Dermis microvascular lymphatic vessel endothelial cell (primary cell): ENCODE measurements around the gene RPTOR. TPM values are rescaled to one million over a fixed set of nuclear protein-coding genes. Genes with fewer than 3 reads are reported as not detected.
A peak's percentile ranks its signal among the peaks of the same experiment; 100 is the strongest.
"Not testable (repeated sequence)": the region's sequence is repeated elsewhere in the genome, so short reads cannot be mapped to it uniquely, and the experiment has no call there.

ENCODE experiments used
- DNase-seq, 2 donors: peaks; one replicate each; pipeline versions ENCODE4 v3.0.0 to v3.0.0-alpha.2; 2010; ENCODE audit warnings: low read depth in 2 of 2
- total RNA-seq: library from RNA; depleted of rRNA; stranded (reverse); fragments of >200 nt; gene quantifications from 2 replicates; pipeline ENCODE4 v1.2.1, GENCODE V29; 2014

The RPTOR gene
- total RNA-seq, 1 donor from 2014 or later, result 10.5 TPM

DNA sequence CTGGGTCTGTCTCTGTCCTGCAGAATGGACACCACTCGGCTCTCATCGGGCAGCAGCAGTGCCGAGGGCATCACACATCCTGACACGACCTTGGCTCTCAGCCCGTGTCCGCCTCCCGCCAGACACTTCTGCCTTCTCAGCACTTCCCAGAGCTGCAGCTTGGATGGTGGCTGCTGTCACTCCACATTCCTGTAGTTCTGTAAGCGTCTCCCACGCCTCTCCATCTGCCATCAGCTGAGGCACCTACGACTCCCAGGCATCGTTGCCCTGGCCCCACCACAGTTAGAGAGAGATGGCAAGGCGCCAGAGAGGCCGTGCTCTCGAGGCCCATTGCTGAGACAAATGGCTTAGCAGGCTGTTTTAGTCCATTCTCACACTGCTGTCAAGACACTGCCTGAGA, 251.1 kb downstream of the RPTOR start:
- peak; percentile 10 to 52 for DNase-seq

DNA sequence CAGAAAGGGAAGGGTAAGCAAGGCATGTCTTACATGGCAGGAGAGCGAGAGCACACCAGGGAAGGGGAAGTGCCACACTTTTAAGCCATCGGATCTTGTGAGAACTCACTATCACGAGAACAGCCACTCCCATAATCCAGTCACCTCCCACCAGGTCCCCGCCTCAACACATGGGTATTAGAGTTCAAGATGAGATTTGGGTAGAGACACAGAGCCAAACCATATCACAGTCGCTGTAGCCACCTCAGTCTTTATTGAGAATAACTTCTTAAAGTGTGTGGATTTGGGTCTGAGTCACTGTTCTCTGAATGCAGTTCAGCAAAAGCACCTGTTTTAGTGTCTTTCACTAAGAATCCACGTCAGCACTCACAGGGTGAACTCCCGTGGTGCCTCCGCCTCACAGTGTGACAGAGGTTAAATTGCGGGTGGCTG, 251.8 kb downstream of the RPTOR start:
- no peak for DNase-seq

DNA sequence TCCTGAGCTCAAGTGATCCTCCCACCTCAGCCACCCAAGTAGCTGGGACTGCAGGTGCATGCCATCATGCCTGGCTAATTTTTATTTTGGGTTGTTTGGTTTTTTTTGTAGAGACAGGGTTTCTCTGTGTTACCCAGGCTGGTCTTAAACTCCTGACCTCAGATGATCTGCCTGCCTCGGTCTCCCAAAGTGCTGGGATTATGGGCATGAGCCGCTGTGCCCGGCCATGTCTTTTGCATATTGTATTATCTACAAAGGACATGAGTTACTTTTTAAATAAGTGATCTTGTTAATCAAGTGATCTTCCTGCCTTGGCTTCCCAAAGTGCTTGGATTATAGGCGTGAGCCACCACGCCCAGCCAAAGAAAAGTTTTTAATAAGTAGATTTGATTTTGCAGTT, 252.6 kb downstream of the RPTOR start:
- not testable (repeated sequence) for DNase-seq

DNA sequence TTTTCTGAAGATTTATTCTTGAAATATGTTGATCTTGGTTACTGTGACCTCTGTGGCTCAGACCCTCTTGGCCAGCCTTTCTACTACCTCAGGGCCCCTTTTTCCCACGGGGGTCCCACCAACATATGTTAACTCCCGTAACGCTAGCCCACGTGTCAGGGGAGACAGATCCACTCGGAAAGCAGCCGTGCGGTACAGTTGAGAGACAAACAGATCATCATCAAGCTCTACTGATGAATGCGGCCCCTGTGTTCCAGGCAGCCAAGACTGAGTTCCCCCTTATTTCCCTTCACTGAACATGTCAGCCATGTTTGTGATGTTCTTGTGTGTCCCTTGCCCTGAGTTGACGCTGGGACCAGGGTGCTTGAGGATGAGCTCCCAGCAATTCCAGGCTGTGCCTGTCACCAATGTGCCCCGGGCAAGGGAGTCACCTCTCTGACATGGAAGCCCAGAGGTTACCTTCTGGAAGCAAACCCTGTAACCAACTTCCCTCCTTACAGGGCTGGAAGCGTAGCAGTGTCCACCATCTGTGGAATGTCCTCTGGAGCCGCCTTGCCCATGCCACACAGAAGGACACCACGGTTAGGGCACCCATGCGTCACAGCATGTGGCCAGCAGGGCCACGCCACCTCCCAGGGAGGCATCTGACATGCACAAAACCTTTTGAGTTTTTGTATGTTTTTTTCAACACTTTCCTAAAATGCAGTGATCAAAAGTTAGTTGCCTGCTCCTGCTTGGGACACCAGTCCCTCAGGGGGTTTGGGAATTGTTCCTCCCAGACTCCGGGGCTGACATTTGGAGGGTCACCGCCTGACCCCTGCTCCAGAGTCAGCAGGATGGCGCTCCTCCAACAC, 253.3 kb downstream of the RPTOR start:
- no peak for DNase-seq

DNA sequence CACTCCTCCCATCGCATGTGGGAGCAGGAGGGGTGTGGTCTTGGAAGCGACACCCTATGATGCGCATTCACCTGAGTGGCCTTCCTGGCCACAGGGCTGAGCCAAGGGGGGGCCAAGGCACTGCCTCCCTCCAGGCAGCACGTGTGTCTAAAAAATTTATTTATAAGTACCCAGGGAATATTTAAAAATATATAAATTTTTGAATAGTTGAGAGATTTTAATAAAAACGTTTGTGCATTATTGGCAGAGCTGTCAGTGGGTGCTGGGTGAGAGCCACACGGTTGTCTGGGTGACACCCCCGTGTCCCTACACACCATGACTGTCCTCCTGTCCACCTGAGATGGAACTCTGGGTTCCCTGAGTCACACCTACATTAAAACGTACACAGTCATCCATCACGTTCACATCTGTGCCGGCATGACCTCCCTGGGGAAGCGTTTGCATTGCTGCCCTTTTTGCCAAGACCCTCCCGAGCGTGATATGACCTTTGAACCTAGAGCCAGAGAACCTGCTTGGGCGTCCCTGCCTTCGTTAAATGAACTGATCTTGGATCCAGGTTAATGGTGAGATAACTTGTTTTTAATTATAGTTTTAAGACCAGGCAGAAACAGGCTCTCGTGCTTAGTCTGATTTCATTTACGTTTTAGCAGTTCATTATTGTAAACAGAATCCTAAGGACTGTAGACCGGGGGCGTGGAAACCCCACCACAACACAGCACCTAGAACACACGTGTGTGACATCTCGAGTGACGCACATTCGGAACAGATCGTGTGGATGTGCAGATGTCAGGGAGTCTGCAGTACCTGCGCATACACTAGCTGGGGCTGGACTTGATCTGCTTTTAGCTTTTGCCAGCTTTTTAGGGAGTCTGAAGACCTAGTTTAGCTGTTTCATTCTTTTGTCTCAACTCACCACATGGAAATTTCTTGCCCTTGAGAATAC, 254.2 kb downstream of the RPTOR start:
- DNase-seq, result no peak

DNA sequence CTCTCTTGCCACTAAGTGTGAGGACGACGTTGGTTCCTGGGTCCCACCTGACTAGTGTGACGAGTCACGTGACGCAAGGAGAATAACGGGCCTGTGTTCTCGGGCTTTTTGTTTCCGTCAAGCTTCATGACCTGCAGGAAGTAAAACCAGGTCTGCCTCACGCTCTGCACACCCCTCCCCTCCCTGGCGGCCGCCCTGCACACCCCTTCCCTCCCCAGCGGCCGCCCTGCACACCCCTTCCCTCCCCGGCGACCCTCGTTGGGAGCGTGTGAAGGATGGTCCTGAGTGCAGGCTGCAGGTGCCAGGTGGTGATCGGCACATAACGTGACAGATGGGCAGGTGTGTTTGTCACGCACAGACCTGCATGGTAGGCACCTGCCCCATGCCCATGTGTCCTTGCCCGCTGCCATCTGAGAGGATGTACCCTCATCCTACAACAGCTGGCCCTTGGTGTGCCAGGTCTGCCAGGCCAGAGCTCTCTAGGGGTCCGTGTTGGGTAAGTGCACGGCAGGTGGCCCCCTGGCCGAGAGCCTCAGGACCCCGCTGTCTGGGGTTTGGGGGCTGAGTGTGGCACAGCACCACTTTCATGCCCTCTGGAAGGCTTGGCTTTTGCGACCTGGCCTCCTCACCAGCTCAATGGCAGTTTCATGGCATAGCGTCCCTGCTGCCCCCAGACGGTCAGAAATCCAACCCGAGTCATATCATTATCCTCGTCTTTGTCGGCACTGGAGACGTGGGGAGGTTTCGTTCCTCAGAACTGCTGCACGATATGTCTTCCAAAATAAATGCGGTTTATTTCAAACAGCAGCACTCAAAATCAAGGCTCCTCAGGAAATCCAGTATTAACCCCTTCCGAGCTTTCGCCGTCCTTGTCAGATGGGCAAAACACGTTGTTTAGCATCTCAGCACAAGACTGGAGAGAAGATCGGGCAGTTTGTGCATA, 255.2 kb downstream of the RPTOR start:
- DNase-seq, result no peak

DNA sequence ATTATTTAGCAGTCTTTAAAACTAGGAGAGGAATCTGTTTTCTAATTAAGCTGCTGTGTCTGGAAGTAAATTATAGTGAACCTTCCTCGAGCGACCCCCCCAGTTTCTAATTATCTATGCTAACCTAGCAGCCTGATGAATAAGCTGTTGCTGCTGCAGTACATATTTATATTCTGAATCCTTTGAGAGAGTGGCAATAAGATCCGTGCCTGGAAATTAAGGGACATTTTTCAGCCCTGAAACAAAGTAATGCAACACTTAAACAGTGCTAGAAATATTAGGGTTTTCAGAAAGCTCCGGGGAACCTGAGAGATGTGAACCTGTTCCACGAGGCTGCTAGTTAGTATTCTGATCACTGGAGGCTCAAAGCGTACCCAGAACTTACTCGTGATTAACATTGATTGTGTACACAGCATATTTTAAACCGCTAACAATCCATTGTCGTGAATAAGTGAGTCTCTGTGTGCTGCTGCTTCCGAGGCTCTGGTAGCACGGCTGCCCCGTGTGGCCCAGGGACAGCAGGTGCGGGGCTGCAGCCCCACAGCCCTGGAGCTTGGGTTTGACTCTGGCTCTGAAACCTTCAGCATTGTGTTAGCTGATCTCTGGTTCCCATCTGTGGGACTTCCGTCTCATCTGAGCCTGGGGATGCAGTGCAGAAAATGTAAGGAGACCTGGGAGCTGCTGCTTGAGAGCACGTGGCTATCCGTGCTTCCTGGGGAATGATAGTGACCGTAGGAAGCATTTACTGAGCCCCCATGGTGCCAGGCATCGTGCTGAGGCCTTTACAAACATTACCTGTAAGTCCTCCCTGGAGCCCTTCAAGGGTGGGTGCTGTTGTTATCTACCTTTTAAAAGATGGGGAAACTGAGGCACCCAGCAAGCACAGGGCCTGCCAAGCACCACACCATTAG, 256.1 kb downstream of the RPTOR start:
- DNase-seq, result no peak

DNA sequence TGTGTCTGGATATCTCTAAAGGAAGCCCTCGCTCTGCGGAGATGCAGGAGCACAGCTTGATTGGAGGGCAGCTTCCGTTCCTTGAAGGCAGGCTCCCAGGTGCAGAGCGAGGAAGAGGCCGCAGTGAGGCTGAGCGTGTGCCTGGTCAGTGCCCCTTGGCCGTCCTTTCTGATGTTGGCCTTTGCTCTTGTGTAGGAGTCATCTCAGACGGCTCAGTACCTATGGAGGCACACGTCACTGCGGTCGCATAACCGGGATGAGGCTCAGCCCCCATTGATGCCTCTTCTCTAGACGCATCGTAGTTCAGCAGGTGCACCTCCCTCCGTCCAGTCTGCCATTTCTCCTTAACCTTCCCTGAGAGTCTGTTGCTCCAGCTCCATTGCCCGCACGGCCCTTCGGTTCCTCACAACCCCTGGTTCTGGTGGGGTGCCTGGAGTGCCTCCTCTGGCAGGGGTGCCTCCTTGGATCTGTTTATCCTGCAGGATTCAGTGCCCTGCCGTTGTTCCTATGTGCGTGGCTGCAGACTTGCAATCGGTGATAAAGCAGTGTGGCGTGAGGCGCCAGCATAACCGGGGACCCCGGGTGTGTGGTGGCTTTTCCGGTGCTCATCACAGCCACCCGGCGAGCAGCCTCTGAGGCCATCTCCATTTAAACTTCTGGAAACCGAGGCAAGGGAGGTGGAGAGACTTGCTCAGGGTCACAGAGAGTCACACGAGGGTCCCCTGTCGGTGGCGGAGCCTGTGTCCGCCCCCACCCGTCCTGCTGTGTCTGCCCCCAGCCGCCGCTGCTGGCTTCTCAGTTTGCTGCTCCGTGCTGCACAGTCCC, 258.2 kb downstream of the RPTOR start:
- no peak for DNase-seq

DNA sequence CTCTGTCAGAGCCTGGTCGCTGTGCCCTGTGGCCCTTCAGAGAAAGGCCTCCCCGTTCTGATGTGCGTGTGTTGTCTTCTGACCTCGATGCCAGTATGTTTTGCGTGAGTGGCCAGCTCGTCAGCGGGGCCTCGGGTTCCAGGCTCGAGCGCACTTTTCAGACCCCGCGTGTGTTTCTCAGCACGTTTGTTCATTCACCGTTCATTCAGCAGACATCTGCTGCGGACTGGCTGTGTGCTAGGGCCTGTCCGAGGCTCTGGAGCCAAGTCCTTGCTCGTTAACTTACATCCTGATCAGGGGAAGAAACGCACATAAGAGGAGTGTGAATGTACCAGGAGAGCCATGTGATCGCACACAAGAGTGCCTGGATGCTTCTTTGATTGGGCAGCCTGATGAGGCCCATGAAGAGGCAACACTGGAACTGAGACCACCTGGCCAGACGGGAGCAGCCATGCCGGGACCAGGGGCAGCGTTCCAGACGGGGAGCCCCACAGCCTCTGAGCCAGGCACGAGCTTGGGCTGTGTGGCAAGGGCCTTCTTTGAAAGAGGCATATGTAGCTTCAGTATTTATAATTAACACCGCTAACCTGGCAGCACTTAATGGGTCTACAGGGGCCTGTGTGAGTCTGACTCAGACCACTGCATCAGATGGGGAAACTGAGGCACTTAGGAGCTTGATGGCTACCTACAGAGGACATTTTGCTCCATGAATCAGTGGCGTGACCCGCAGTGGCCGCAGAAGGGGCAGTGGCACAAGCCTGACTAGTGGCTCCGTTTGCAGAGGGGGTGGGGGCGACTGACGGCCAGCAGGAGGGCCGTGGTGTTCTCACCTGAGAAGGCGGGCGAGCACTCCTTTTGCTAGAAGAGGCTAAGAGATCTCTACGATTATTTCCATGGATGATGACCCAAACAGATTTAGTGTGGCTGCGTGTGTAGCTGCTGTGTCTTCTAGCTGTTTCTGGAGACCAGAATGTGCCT, 259.1 kb downstream of the RPTOR start:
- no peak for DNase-seq

DNA sequence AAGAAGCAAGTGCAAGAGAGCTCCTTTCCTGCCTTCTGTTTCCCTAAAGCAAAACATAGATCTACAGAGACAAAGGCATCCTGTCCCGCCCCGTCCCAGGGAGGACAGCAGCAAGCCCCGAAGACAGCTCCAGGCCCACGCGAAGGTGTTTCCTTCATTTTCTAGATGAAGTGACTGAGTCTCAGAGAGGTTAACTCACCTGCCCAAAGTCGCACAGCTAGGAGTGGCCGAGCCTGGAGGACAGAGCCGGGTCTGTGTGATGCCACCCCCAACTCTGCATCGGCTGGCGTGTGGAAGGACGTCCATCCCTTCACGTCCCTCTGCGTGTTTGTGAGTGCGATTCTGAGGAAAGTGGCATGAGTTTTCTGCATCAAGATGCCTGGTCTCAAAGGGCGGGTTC, 259.8 kb downstream of the RPTOR start:
- DNase-seq, result no peak

DNA sequence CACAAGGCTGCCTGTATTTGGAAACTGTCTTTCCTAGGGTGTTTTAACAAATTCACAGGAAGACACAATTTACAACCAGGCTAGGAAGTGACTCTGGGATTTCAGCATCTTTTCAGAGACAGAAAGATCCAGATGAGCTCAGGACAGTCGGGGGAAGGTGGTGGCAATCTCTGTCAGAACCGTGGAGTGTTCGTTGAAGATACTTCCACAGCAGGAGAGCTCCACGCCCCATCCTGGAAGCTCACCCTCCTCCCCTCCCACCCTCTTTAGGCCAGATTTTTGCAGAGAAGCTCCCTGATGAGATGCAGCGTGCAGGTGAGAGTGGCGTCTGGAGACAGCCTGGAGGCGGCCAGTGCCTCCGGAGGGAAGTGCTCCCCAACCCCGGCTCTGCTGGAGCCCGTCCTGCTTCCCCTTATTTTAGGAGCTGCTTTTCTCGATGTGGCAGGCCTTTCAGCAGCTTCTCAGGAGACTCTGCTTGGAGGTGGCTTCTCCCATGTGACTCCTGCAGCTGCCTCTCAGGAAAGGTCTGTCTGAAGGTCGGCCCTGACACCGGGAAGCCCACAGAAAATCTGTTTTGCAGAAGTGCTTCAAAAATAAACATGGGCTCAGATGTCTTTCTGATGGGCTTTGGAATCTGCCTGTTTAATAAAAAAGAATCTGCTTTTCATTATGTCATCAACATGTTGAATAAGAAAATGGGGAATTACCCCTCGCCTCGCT, 260.6 kb downstream of the RPTOR start:
- no peak for DNase-seq

DNA sequence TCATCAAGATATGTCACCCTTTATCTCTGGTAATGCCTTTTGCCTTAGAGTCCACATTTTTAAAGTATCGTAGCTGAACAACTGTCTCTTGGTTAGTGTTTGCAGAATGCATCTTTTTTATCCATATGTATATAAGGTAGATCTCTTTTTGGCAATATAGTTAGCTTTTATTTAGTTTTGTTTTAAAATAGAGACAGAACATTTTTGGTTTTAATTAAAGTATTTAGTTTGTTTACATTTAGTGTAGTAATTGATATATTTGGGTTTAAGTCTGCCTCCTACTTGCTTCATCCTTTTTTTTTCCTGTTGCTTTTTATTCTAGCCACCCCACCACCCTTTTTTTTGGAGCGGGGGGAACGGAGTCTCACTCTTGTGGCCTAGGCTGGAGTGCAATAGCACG, 262.4 kb downstream of the RPTOR start:
- no peak for DNase-seq

DNA sequence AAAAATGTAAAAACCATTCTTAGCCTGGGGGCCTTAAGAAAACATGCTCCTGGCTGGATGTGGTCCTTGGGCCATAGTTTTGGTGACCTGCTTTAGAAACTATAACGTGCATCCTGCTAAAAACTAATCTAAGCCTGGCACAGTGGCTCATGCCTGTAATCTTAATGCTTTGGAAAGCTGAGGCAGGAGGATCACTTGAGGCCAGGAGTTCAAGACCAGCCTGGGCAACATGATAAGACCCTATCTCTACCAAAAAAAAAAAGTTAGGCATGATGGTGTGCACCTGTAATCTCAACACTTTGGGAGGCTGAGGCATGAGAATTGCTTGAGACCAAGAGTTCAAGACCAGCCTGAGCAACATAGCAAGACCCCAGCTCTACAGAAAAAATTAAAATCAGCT, 263.2 kb downstream of the RPTOR start:
- no peak for DNase-seq

DNA sequence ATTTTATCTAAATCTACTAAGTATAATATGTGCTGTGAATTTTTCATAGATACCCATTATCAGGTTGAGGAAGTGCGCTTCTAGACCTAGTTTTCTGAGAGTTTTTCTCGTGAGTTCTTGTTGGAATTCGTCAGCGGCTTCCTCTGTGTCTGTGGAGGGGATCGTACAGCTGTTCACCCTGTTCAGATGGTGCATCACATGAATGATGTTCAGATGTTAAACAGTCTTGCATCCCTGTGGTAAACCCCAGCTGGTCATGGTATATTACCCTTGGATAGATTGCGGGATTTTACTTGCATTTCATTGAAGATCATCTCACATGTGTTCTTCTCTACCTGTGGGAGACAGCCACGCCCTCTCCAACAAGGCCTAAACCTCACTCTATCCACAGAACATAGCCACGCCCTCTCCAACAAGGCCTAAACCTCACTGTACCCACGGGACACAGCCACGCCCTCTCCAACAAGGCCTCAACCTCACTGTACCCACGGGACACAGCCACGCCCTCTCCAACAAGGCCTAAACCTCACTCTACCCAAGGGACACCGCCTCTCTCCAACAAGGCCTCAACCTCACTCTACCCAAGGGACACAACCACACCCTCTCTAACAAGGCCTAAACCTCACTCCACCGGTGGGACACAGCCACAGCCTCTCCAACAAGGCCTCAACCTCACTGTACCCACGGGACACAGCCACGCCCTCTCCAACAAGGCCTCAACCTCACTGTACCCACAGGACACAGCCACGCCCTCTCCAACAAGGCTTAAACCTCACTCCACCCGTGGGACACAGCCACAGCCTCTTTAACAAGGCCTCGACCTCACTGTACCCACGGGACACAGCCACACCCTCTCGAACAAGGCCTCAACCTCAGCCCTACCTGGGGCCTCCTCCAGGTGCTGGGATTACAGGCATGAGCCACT, 266.8 kb downstream of the RPTOR start:
- no peak for DNase-seq

DNA sequence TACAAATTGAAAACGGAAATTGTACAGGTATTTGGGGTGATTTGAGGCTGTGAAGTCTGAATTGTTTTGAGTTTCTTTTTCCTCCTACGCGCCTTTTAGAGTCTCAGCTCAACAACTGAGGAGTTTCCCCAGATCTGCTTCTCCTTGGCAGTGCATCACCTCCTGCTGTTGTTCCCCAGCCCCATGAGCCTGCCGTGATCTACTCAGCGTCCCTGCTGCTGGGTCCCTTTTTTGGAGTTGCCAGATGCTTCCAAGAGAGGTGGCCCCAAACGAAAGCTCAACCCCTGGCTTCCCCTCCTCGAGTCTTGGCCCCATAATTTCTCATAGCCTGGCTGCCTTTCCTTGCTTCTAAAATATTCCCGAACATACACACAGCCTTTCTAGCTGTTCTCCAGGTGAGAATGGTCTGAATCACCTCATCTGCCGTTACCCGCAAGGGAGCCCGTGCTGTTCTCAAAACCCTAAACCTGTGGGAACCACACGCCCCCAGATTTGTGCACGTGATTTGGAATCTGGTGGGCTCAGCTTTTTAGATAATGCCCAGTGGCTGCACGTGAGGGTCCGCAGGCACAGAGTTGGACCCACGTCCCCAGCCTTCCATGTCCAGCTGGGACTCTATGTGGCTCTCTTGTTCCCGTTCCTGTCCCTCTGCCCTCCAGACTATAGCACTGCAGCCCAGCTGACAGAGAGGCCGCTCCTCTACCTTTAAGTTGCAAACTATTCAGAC, 267.9 kb downstream of the RPTOR start:
- DNase-seq, result no peak

DNA sequence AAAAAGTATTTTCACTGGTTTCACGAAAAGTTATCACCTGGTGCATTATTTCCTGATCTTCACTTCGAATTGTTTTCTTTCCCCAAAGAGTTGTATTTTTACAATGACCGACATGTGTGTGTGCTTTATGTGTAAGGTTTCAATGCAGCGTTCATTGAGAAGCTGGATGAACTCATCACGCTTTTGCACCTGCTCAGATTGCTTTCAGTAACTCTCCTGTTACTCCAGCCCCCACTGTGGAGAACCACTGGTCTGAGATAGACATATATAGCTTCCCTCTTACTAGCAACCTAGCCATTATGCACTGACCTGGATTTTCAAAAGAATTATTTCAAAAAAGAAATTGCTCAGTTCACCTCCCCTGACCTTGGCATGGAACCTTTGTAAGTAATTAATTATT, 268.7 kb downstream of the RPTOR start:
- DNase-seq, result no peak
